SK-N-MC (cell line): ENCODE data around the gene CCNQ.

Experiments
- EZH2 ChIP-seq: fragments of 200-600 bp; sonication (generic); IDR thresholded peaks from one replicate; pipeline ENCODE4 v1.6.1; 2017; ENCODE audit warnings: antibody characterized with exemption
- POLR2AphosphoS5 ChIP-seq: IDR thresholded peaks from 2 replicates; pipeline ENCODE4 v1.6.1; 2012; ENCODE audit warnings: mild to moderate bottlenecking, low read depth, low read length, borderline replicate concordance

- TF ChIP-seq EZH2: no peak
- no peak for TF ChIP-seq POLR2AphosphoS5
Measured at GRCh38 chrX:153568451-153569011, 30.4 kb downstream of the CCNQ start.
